Measurements from ENCODE around the gene ADGRG3.
A peak's percentile ranks its signal among the peaks of the same experiment; 100 is the strongest.

ADGRG3 gene

GRCh38 chr16:57672824-57673223 is 4.7 kb downstream of the ADGRG3 start:
- Histone ChIP-seq H4K8ac (ENCODE audit: low read length) (no peak overlapping the region), H3K27ac (ENCODE audit: low read length, poor library complexity, severe bottlenecking) (no peak overlapping the region), H2BK12ac (ENCODE audit: low read length in 2 of 2) (no peak overlapping the region), H3K36me3 (ENCODE audit: control insufficient read depth in 1 of 2, insufficient read depth in 2 of 2, low read depth in 1 of 2, low read length in 2 of 2) (no peaks in the 10 kb centered on the region), H2AK5ac (ENCODE audit: low read length, severe bottlenecking) (no peak overlapping the region), H3K4me2 (ENCODE audit: low read length, poor library complexity, severe bottlenecking) (no peak overlapping the region), H2BK15ac (ENCODE audit: low read depth, poor library complexity, severe bottlenecking) (no peak overlapping the region), H3K14ac (ENCODE audit: low read length in 2 of 2) (no peak overlapping the region), H3K27me3 (ENCODE audit: control insufficient read depth in 1 of 2, insufficient read depth in 1 of 2, low read length in 2 of 2) (peaks cover 20 to 51% of the 10 kb centered on the region in 2 experiments), H3K4me3 (ENCODE audit: insufficient read depth in 1 of 2, low read depth in 1 of 2, low read length in 2 of 2) (no peak overlapping the region), H4K91ac (ENCODE audit: low read length) (no peak overlapping the region), H3K9me3 (ENCODE audit: control insufficient read depth, low read length) (no peaks in the 10 kb centered on the region), H3K18ac (ENCODE audit: low read depth in 1 of 2, low read length in 2 of 2) (no peak overlapping the region), H3K4ac (ENCODE audit: low read depth in 1 of 2, low read length in 2 of 2) (no peak overlapping the region), H3K9ac (ENCODE audit: low read length) (no peak overlapping the region), H3K4me1 (ENCODE audit: control insufficient read depth, insufficient read depth, low read depth, low read length) (peaks cover 4% of the 10 kb centered on the region), H2BK120ac (ENCODE audit: low read depth, low read length) (no peak overlapping the region), H3K79me1 (replicated peaks; ENCODE audit: low read length, poor library complexity, severe bottlenecking) (no peaks in the 10 kb centered on the region), H2AFZ (ENCODE audit: low read depth, low read length) (no peak overlapping the region), H3K23ac (ENCODE audit: low read length in 2 of 2) (no peak overlapping the region), H2BK5ac (ENCODE audit: low read depth, low read length, poor library complexity, severe bottlenecking) (no peak overlapping the region)
- 76% methylated on average over 1 of the region's 2 CpGs for WGBS
- DNase-seq, result no peak

GRCh38 chr16:57675741-57676551 is 7.8 kb downstream of the ADGRG3 start:
- Histone ChIP-seq H3K4me3 (ENCODE audit: insufficient read depth in 1 of 2, low read depth in 1 of 2, low read length in 2 of 2) (no peak overlapping the region), H3K9ac (ENCODE audit: low read length) (peak overlapping the region; percentile 15), H3K18ac (ENCODE audit: low read depth in 1 of 2, low read length in 2 of 2) (no peak overlapping the region), H3K79me1 (replicated peaks; ENCODE audit: low read length, poor library complexity, severe bottlenecking) (no peaks in the 10 kb centered on the region), H3K36me3 (ENCODE audit: control insufficient read depth in 1 of 2, insufficient read depth in 2 of 2, low read depth in 1 of 2, low read length in 2 of 2) (no peaks in the 10 kb centered on the region), H4K91ac (ENCODE audit: low read length) (no peak overlapping the region), H2BK120ac (ENCODE audit: low read depth, low read length) (no peak overlapping the region), H2BK5ac (ENCODE audit: low read depth, low read length, poor library complexity, severe bottlenecking) (no peak overlapping the region), H2BK12ac (ENCODE audit: low read length in 2 of 2) (no peak overlapping the region), H3K9me3 (ENCODE audit: control insufficient read depth, low read length) (no peaks in the 10 kb centered on the region), H3K14ac (ENCODE audit: low read length in 2 of 2) (no peak overlapping the region), H3K23ac (ENCODE audit: low read length in 2 of 2) (no peak overlapping the region), H3K27ac (ENCODE audit: low read length, poor library complexity, severe bottlenecking) (no peak overlapping the region), H3K4me2 (ENCODE audit: low read length, poor library complexity, severe bottlenecking) (no peak overlapping the region), H3K4me1 (ENCODE audit: control insufficient read depth, insufficient read depth, low read depth, low read length) (peaks cover 3% of the 10 kb centered on the region), H4K8ac (ENCODE audit: low read length) (no peak overlapping the region), H2BK15ac (ENCODE audit: low read depth, poor library complexity, severe bottlenecking) (no peak overlapping the region), H3K4ac (ENCODE audit: low read depth in 1 of 2, low read length in 2 of 2) (no peak overlapping the region), H3K27me3 (ENCODE audit: control insufficient read depth in 1 of 2, insufficient read depth in 1 of 2, low read length in 2 of 2) (peaks cover 23 to 59% of the 10 kb centered on the region in 2 experiments), H2AFZ (ENCODE audit: low read depth, low read length) (no peak overlapping the region), H2AK5ac (ENCODE audit: low read length, severe bottlenecking) (no peak overlapping the region)
- DNase-seq, result no peak
- WGBS, result 26% methylated on average over 9 of the region's 12 CpGs

GRCh38 chr16:57676553-57677085 is 8.5 kb downstream of the ADGRG3 start:
- H3K4me2 ChIP-seq (ENCODE audit: low read length, poor library complexity, severe bottlenecking), result no peak overlapping the region
- H3K27ac ChIP-seq (ENCODE audit: low read length, poor library complexity, severe bottlenecking), result no peak overlapping the region
- no peak overlapping the region for H3K14ac ChIP-seq (ENCODE audit: low read length in 2 of 2)
- H3K4ac ChIP-seq (ENCODE audit: low read depth in 1 of 2, low read length in 2 of 2), result no peak overlapping the region
- H2BK120ac ChIP-seq (ENCODE audit: low read depth, low read length), result no peak overlapping the region
- DNase-seq, result no peak
- no peaks in the 10 kb centered on the region for H3K36me3 ChIP-seq (ENCODE audit: control insufficient read depth in 1 of 2, insufficient read depth in 2 of 2, low read depth in 1 of 2, low read length in 2 of 2)
- H2BK15ac ChIP-seq (ENCODE audit: low read depth, poor library complexity, severe bottlenecking), result no peak overlapping the region
- peak overlapping the region; percentile 15 for H3K9ac ChIP-seq (ENCODE audit: low read length)
- H2BK12ac ChIP-seq (ENCODE audit: low read length in 2 of 2), result no peak overlapping the region
- no peak overlapping the region for H4K8ac ChIP-seq (ENCODE audit: low read length)
- H3K23ac ChIP-seq (ENCODE audit: low read length in 2 of 2), result no peak overlapping the region
- no peak overlapping the region for H2AFZ ChIP-seq (ENCODE audit: low read depth, low read length)
- H2AK5ac ChIP-seq (ENCODE audit: low read length, severe bottlenecking), result no peak overlapping the region
- H2BK5ac ChIP-seq (ENCODE audit: low read depth, low read length, poor library complexity, severe bottlenecking), result no peak overlapping the region
- peaks cover 3% of the 10 kb centered on the region for H3K4me1 ChIP-seq (ENCODE audit: control insufficient read depth, insufficient read depth, low read depth, low read length)
- H3K79me1 ChIP-seq (replicated peaks; ENCODE audit: low read length, poor library complexity, severe bottlenecking), result no peaks in the 10 kb centered on the region
- H3K27me3 ChIP-seq (ENCODE audit: control insufficient read depth in 1 of 2, insufficient read depth in 1 of 2, low read length in 2 of 2), result peaks cover 23 to 59% of the 10 kb centered on the region in 2 experiments
- H3K9me3 ChIP-seq (ENCODE audit: control insufficient read depth, low read length), result no peaks in the 10 kb centered on the region
- no peak overlapping the region for H3K4me3 ChIP-seq (ENCODE audit: insufficient read depth in 1 of 2, low read depth in 1 of 2, low read length in 2 of 2)
- no peak overlapping the region for H3K18ac ChIP-seq (ENCODE audit: low read depth in 1 of 2, low read length in 2 of 2)
- H4K91ac ChIP-seq (ENCODE audit: low read length), result no peak overlapping the region
- 95% methylated on average over 3 of the region's 4 CpGs for WGBS

GRCh38 chr16:57677622-57678369 is 9.7 kb downstream of the ADGRG3 start:
- no peak overlapping the region for H2BK15ac ChIP-seq (ENCODE audit: low read depth, poor library complexity, severe bottlenecking)
- H3K23ac ChIP-seq (ENCODE audit: low read length in 2 of 2), result no peak overlapping the region
- no peak overlapping the region for H2BK12ac ChIP-seq (ENCODE audit: low read length in 2 of 2)
- no peak overlapping the region for H2AFZ ChIP-seq (ENCODE audit: low read depth, low read length)
- peak; percentile 8 for DNase-seq
- no peaks in the 10 kb centered on the region for H3K9me3 ChIP-seq (ENCODE audit: control insufficient read depth, low read length)
- H2BK120ac ChIP-seq (ENCODE audit: low read depth, low read length), result no peak overlapping the region
- no peak overlapping the region for H2BK5ac ChIP-seq (ENCODE audit: low read depth, low read length, poor library complexity, severe bottlenecking)
- no peak overlapping the region for H3K4me3 ChIP-seq (ENCODE audit: insufficient read depth in 1 of 2, low read depth in 1 of 2, low read length in 2 of 2)
- 64% methylated on average over 13 of the region's 14 CpGs for WGBS
- H4K8ac ChIP-seq (ENCODE audit: low read length), result no peak overlapping the region
- peaks cover 3% of the 10 kb centered on the region for H3K4me1 ChIP-seq (ENCODE audit: control insufficient read depth, insufficient read depth, low read depth, low read length)
- H4K91ac ChIP-seq (ENCODE audit: low read length), result no peak overlapping the region
- no peak overlapping the region for H2AK5ac ChIP-seq (ENCODE audit: low read length, severe bottlenecking)
- no peak overlapping the region for H3K18ac ChIP-seq (ENCODE audit: low read depth in 1 of 2, low read length in 2 of 2)
- no peak overlapping the region for H3K27ac ChIP-seq (ENCODE audit: low read length, poor library complexity, severe bottlenecking)
- peaks cover 20 to 57% of the 10 kb centered on the region in 2 experiments for H3K27me3 ChIP-seq (ENCODE audit: control insufficient read depth in 1 of 2, insufficient read depth in 1 of 2, low read length in 2 of 2)
- H3K9ac ChIP-seq (ENCODE audit: low read length), result no peak overlapping the region
- H3K79me1 ChIP-seq (replicated peaks; ENCODE audit: low read length, poor library complexity, severe bottlenecking), result no peaks in the 10 kb centered on the region
- H3K14ac ChIP-seq (ENCODE audit: low read length in 2 of 2), result no peak overlapping the region
- H3K4ac ChIP-seq (ENCODE audit: low read depth in 1 of 2, low read length in 2 of 2), result no peak overlapping the region
- H3K4me2 ChIP-seq (ENCODE audit: low read length, poor library complexity, severe bottlenecking), result no peak overlapping the region
- no peaks in the 10 kb centered on the region for H3K36me3 ChIP-seq (ENCODE audit: control insufficient read depth in 1 of 2, insufficient read depth in 2 of 2, low read depth in 1 of 2, low read length in 2 of 2)
